Neural progenitor cell (in vitro differentiated cells): Measurements from ENCODE around the gene DCLK2.

Source experiments
- CTCF ChIP-seq: fragments of 200-600 bp; sonication (generic); IDR thresholded peaks from 2 replicates; pipeline ENCODE4 v1.5.1; 2017; ENCODE audit warnings: antibody characterized with exemption, mild to moderate bottlenecking
- EZH2phosphoT487 ChIP-seq: fragments of 200-600 bp; sonication (generic); IDR thresholded peaks from 2 replicates; pipeline ENCODE4 v1.6.1; 2017; ENCODE audit warnings: antibody characterized with exemption

- TF ChIP-seq CTCF = no peak
- no peak for TF ChIP-seq EZH2phosphoT487
Measured at GRCh38 chr4:150130933-150131332, 52.7 kb downstream of the DCLK2 start.
